ENCODE data around the gene HIP1R.
"Not testable (repeated sequence)": the region's sequence is repeated elsewhere in the genome, so short reads cannot be mapped to it uniquely, and the experiment has no call there.

HIP1R gene

GRCh38 chr12:122876731-122877130, 41.5 kb downstream of the HIP1R start:
- DNase-seq, result no peak

GRCh38 chr12:122878780-122879612, 43.7 kb downstream of the HIP1R start:
- peak in 1 of 2 experiments; percentile 19 for DNase-seq

GRCh38 chr12:122880155-122880667, 45.0 kb downstream of the HIP1R start:
- no peak for DNase-seq

GRCh38 chr12:122880668-122881067, 45.4 kb downstream of the HIP1R start:
- DNase-seq, result peak; percentile 41 to 43

GRCh38 chr12:122882908-122883558, 47.8 kb downstream of the HIP1R start:
- peak in 1 of 2 experiments; percentile 21 for DNase-seq

- no peak for DNase-seq
Measured at GRCh38 chr12:122884091-122884826, 49.0 kb downstream of the HIP1R start.

GRCh38 chr12:122884860-122885259, 49.6 kb downstream of the HIP1R start:
- DNase-seq, result no peak

GRCh38 chr12:122886161-122886560, 50.9 kb downstream of the HIP1R start:
- no peak for DNase-seq

- peak; percentile 74 to 76 for DNase-seq
Measured at GRCh38 chr12:122886851-122887818, 51.9 kb downstream of the HIP1R start.

- no peak for DNase-seq
Measured at GRCh38 chr12:122887819-122888212, 52.6 kb downstream of the HIP1R start.

GRCh38 chr12:122888232-122888752, 53.0 kb downstream of the HIP1R start:
- DNase-seq, result peak; percentile 61 to 63

GRCh38 chr12:122889761-122890520, 54.7 kb downstream of the HIP1R start:
- DNase-seq, result no peak

GRCh38 chr12:122891661-122892525, 56.6 kb downstream of the HIP1R start:
- DNase-seq, result no peak

- not testable (repeated sequence) for DNase-seq
Measured at GRCh38 chr12:122892724-122893123, 57.5 kb downstream of the HIP1R start.

GRCh38 chr12:122893208-122894153, 58.2 kb downstream of the HIP1R start:
- no peak for DNase-seq

- DNase-seq, result no peak
Measured at GRCh38 chr12:122894193-122895121, 59.2 kb downstream of the HIP1R start.

GRCh38 chr12:122895320-122895703, 60.1 kb downstream of the HIP1R start:
- DNase-seq, result no peak

Measured in activated T-cell treated with anti-CD3 and anti-CD28 coated beads, Interleukin-2, amount 50 U/mL, for 48 hours (primary cell).